Central memory CD8-positive, alpha-beta T cell (primary cell): ENCODE results near the gene RELA.
"Not testable (repeated sequence)": the region's sequence is repeated elsewhere in the genome, so short reads cannot be mapped to it uniquely, and the experiment has no call there.

Experiments used
- ATAC-seq: fragments of 150-1000 bp; cut with Tn5 transposase; replicated peaks from 2 replicates; pipeline ENCODE4 v1.10.0; 2022; ENCODE audit warnings: mild to moderate bottlenecking, moderate FRiP score, moderate number of reproducible peaks; ENCODE audit not compliant: poor library complexity, severe bottlenecking; ENCODE audit errors: extremely low read depth
- DNase-seq, 2 donors: peaks; one replicate each; pipeline ENCODE4 v3.0.0; 2021; ENCODE audit warnings: low spot score in 2 of 2
- H3K27ac Mint-ChIP-seq: one replicate; pipeline ENCODE4 v1.8.0; 2022; ENCODE audit warnings: low read depth, mild to moderate bottlenecking, moderate library complexity, mixed read lengths
- H3K27me3 Mint-ChIP-seq: one replicate; pipeline ENCODE4 v1.8.0; 2022; ENCODE audit warnings: mixed read lengths
- H3K36me3 Mint-ChIP-seq: one replicate; pipeline ENCODE4 v1.8.0; 2022; ENCODE audit warnings: mild to moderate bottlenecking, moderate library complexity, mixed read lengths; ENCODE audit not compliant: insufficient read depth
- H3K4me1 Mint-ChIP-seq: one replicate; pipeline ENCODE4 v1.8.0; 2022; ENCODE audit warnings: mixed read lengths
- H3K4me3 Mint-ChIP-seq: one replicate; pipeline ENCODE4 v1.8.0; 2022; ENCODE audit warnings: mild to moderate bottlenecking, moderate library complexity, mixed read lengths
- H3K9me3 Mint-ChIP-seq: one replicate; pipeline ENCODE4 v1.8.0; 2022; ENCODE audit warnings: mixed read lengths

RELA gene

GRCh38 chr11:65640483-65641296 lies 22.0 kb downstream of the RELA start:
- ATAC-seq (no peak), DNase-seq (peak in 1 of 2 donors; percentile 46)
- peak overlapping the region; percentile 86 for H3K4me3 Mint-ChIP-seq
- peak overlapping the region; percentile 98 for H3K27ac Mint-ChIP-seq
- H3K4me1 Mint-ChIP-seq, result peaks cover 49% of the 10 kb centered on the region
- no peaks in the 10 kb centered on the region for H3K9me3 Mint-ChIP-seq
- H3K27me3 Mint-ChIP-seq, result no peaks in the 10 kb centered on the region
- peaks cover 77% of the 10 kb centered on the region for H3K36me3 Mint-ChIP-seq

GRCh38 chr11:65639623-65640482 lies 22.9 kb downstream of the RELA start:
- peak; percentile 72 to 94 for DNase-seq
- Mint-ChIP-seq H3K4me1 (peaks cover 45% of the 10 kb centered on the region), H3K9me3 (no peaks in the 10 kb centered on the region)

GRCh38 chr11:65639228-65639597 lies 23.5 kb downstream of the RELA start:
- not testable (repeated sequence) for DNase-seq, H3K27me3 Mint-ChIP-seq, H3K9me3 Mint-ChIP-seq, ATAC-seq
- Mint-ChIP-seq H3K4me3 (peak overlapping the region; percentile 86), H3K36me3 (peaks cover 69% of the 10 kb centered on the region), H3K27ac (peak overlapping the region; percentile 98), H3K4me1 (peaks cover 39% of the 10 kb centered on the region)

More at GRCh38 chr11:65639623-65640482, 22.9 kb downstream of the RELA start:
- ATAC-seq, result peak; percentile 81
- Mint-ChIP-seq H3K27ac (peak overlapping the region; percentile 98), H3K36me3 (peaks cover 75% of the 10 kb centered on the region), H3K4me3 (peak overlapping the region; percentile 86), H3K27me3 (no peaks in the 10 kb centered on the region)

- Mint-ChIP-seq H3K27ac (peak within 1 kb of the TSS; percentile 98), H3K9me3 (no peaks in the 10 kb centered on the region), H3K36me3 (peaks cover 58% of the 10 kb centered on the region), H3K27me3 (no peaks in the 10 kb centered on the region), H3K4me3 (peak within 1 kb of the TSS; percentile 86), H3K4me1 (peaks cover 35% of the 10 kb centered on the region)
- peak; percentile 68 to 70 for DNase-seq
- peak; percentile 26 for ATAC-seq
These were observed 24.8 kb downstream of the RELA start, which contains the start of gene SIPA1 for GRCh38 chr11:65637794-65638419. Gene SIPA1, plus strand, starts transcription at chr11:65638101. Its CDS starts 2,821 bp downstream, at chr11:65640922.

- no peak for ATAC-seq
- Mint-ChIP-seq H3K36me3 (peaks cover 56% of the 10 kb centered on the region), H3K9me3 (no peaks in the 10 kb centered on the region), H3K27ac (peak overlapping the region; percentile 98), H3K27me3 (no peaks in the 10 kb centered on the region), H3K4me1 (peaks cover 35% of the 10 kb centered on the region), H3K4me3 (peak overlapping the region; percentile 86)
- no peak for DNase-seq
These were observed 25.6 kb downstream of the RELA start for GRCh38 chr11:65637032-65637557.

GRCh38 chr11:65636108-65637031 lies 26.3 kb downstream of the RELA start:
- H3K27me3 Mint-ChIP-seq, result no peaks in the 10 kb centered on the region
- peaks cover 29% of the 10 kb centered on the region for H3K4me1 Mint-ChIP-seq
- H3K4me3 Mint-ChIP-seq, result peak overlapping the region; percentile 86
- DNase-seq (no peak), ATAC-seq (no peak)
- H3K9me3 Mint-ChIP-seq, result no peaks in the 10 kb centered on the region
- H3K36me3 Mint-ChIP-seq, result peaks cover 51% of the 10 kb centered on the region
- H3K27ac Mint-ChIP-seq, result peak overlapping the region; percentile 98

GRCh38 chr11:65634905-65635731 lies 27.6 kb downstream of the RELA start:
- peaks cover 48% of the 10 kb centered on the region for H3K36me3 Mint-ChIP-seq

GRCh38 chr11:65634440-65634839 lies 28.3 kb downstream of the RELA start:
- H3K4me3 Mint-ChIP-seq, result no peak overlapping the region
- H3K36me3 Mint-ChIP-seq, result peaks cover 43% of the 10 kb centered on the region
- DNase-seq (no peak), ATAC-seq (no peak)
- peaks cover 18% of the 10 kb centered on the region for H3K4me1 Mint-ChIP-seq
- H3K9me3 Mint-ChIP-seq, result no peaks in the 10 kb centered on the region
- no peaks in the 10 kb centered on the region for H3K27me3 Mint-ChIP-seq
- H3K27ac Mint-ChIP-seq, result no peak overlapping the region

More at GRCh38 chr11:65634905-65635731, 27.6 kb downstream of the RELA start:
- DNase-seq (no peak), ATAC-seq (no peak)
- no peaks in the 10 kb centered on the region for H3K27me3 Mint-ChIP-seq
- no peaks in the 10 kb centered on the region for H3K9me3 Mint-ChIP-seq
- H3K4me1 Mint-ChIP-seq, result peaks cover 25% of the 10 kb centered on the region
- H3K4me3 Mint-ChIP-seq, result no peak overlapping the region
- no peak overlapping the region for H3K27ac Mint-ChIP-seq

GRCh38 chr11:65634109-65634436 lies 28.6 kb downstream of the RELA start:
- H3K4me3 Mint-ChIP-seq, result no peak overlapping the region
- H3K27me3 Mint-ChIP-seq, result no peaks in the 10 kb centered on the region
- H3K36me3 Mint-ChIP-seq, result peaks cover 40% of the 10 kb centered on the region
- H3K27ac Mint-ChIP-seq, result peak overlapping the region; percentile 41
- H3K4me1 Mint-ChIP-seq, result peaks cover 15% of the 10 kb centered on the region
- no peaks in the 10 kb centered on the region for H3K9me3 Mint-ChIP-seq
- no peak for ATAC-seq
- DNase-seq, result no peak

- peaks cover 9% of the 10 kb centered on the region for H3K4me1 Mint-ChIP-seq
- no peaks in the 10 kb centered on the region for H3K9me3 Mint-ChIP-seq
- ATAC-seq (no peak), DNase-seq (no peak)
- peak overlapping the region; percentile 41 for H3K27ac Mint-ChIP-seq
- H3K36me3 Mint-ChIP-seq, result peaks cover 35% of the 10 kb centered on the region
- H3K4me3 Mint-ChIP-seq, result peak overlapping the region; percentile 10
- no peaks in the 10 kb centered on the region for H3K27me3 Mint-ChIP-seq
These were observed 29.2 kb downstream of the RELA start for GRCh38 chr11:65633390-65634108.
